ENCODE results near the gene SPAG8. TPM values are rescaled to one million over a fixed set of nuclear protein-coding genes. Genes with fewer than 3 reads are reported as not detected.

Gene SPAG8
- total and polyA plus RNA-seq, 2 experiments from 2014 or later = 0.45 TPM

- Histone ChIP-seq H2AFZ (no peak overlapping the region), H3K4me3 (no peak overlapping the region)
- no peak overlapping the region for H3K4me3 Mint-ChIP-seq
Measured at GRCh38 chr9:35776018-35776417, 36.0 kb downstream of the SPAG8 start.

GRCh38 chr9:35774907-35775635 is 37.0 kb downstream of the SPAG8 start:
- 0 out of 2 replicates have a peak, but pooled peaks cover 4% of the 10 kb centered on the region for H3F3A ChIP-seq (replicated peaks; ENCODE audit: low read depth)
- H3K4me1 ChIP-seq (ENCODE audit: insufficient read depth) = peaks cover 16% of the 10 kb centered on the region
- H3K4me3 Mint-ChIP-seq = no peak overlapping the region
- peaks cover 16% of the 10 kb centered on the region for H3K4me1 Mint-ChIP-seq
- peak overlapping the region; percentile 14; the same call in 1 of the 2 replicates for H3K4me2 ChIP-seq
- H3K79me2 ChIP-seq (replicated peaks; ENCODE audit: insufficient read depth) = no peaks in the 10 kb centered on the region
- no peaks in the 10 kb centered on the region for H3K9me3 Mint-ChIP-seq
- peak; percentile 50 for DNase-seq (ENCODE audit: low spot score)
- peak overlapping the region; percentile 82; the same call in 1 of the 2 replicates for H3K27ac ChIP-seq (ENCODE audit: low read depth)
- peak; percentile 76 for ATAC-seq
- H2AFZ ChIP-seq = peak overlapping the region; percentile 35; the same call in 1 of the 2 replicates
- no peak overlapping the region for H3K4me3 ChIP-seq
- H3K36me3 Mint-ChIP-seq (ENCODE audit: low read depth) = no peaks in the 10 kb centered on the region
- H4K20me1 ChIP-seq (replicated peaks; ENCODE audit: insufficient read depth) = peaks cover 3% of the 10 kb centered on the region; the same call in 1 of the 2 replicates
- no peaks in the 10 kb centered on the region for H3K9me2 ChIP-seq (ENCODE audit: insufficient read depth)
- H3K36me3 ChIP-seq (ENCODE audit: insufficient read depth) = no peaks in the 10 kb centered on the region
- TF ChIP-seq NANOG (IDR thresholded peaks at IDR 0.05; ENCODE audit: borderline replicate concordance) (no peak), POLR2AphosphoS5 (IDR thresholded peaks at IDR 0.05; ENCODE audit: low read depth) (no peak), ZNF462 (CRISPR knock-in tag; IDR thresholded peaks at IDR 0.05) (no peak), ZNF114 (CRISPR knock-in tag; IDR thresholded peaks at IDR 0.05) (no peak), JUNB (IDR thresholded peaks at IDR 0.05; ENCODE audit: unreplicated experiment) (no peak)
- H3K27me3 ChIP-seq (ENCODE audit: insufficient read depth) = no peaks in the 10 kb centered on the region
- H3K27me3 Mint-ChIP-seq (ENCODE audit: insufficient read depth, low read depth, poor library complexity) = no peaks in the 10 kb centered on the region
- H3K27ac Mint-ChIP-seq = peak overlapping the region; percentile 88

More at GRCh38 chr9:35776018-35776417, 36.0 kb downstream of the SPAG8 start:
- no peak overlapping the region for H3K4me2 ChIP-seq
- peaks cover 16% of the 10 kb centered on the region for H3K4me1 Mint-ChIP-seq
- peaks cover 16% of the 10 kb centered on the region for H3K4me1 ChIP-seq (ENCODE audit: insufficient read depth)
- no peaks in the 10 kb centered on the region for H3K27me3 ChIP-seq (ENCODE audit: insufficient read depth)
- H3K36me3 ChIP-seq (ENCODE audit: insufficient read depth) = no peaks in the 10 kb centered on the region
- H3K27me3 Mint-ChIP-seq (ENCODE audit: insufficient read depth, low read depth, poor library complexity) = no peaks in the 10 kb centered on the region
- peak; percentile 32; the same call in 2 of the 3 replicates for ATAC-seq
- H3F3A ChIP-seq (replicated peaks; ENCODE audit: low read depth) = 0 out of 2 replicates have a peak, but pooled peaks cover 4% of the 10 kb centered on the region
- peaks cover 3% of the 10 kb centered on the region; the same call in 2 of the 3 replicates for H3K36me3 Mint-ChIP-seq (ENCODE audit: low read depth)
- no peak for DNase-seq (ENCODE audit: low spot score)
- H4K20me1 ChIP-seq (replicated peaks; ENCODE audit: insufficient read depth) = 0 out of 2 replicates have a peak, but pooled peaks cover 4% of the 10 kb centered on the region
- no peaks in the 10 kb centered on the region for H3K9me2 ChIP-seq (ENCODE audit: insufficient read depth)
- no peak overlapping the region for H3K27ac ChIP-seq (ENCODE audit: low read depth)
- H3K79me2 ChIP-seq (replicated peaks; ENCODE audit: insufficient read depth) = no peaks in the 10 kb centered on the region
- TF ChIP-seq ZNF114 (CRISPR knock-in tag; IDR thresholded peaks at IDR 0.05) (no peak), EZH2 (IDR thresholded peaks at IDR 0.05; ENCODE audit: low read depth, unreplicated experiment) (no peak), ZNF331 (CRISPR knock-in tag; IDR thresholded peaks at IDR 0.05; ENCODE audit: low read depth) (no peak), EZH2phosphoT487 (IDR thresholded peaks at IDR 0.05; ENCODE audit: unreplicated experiment) (no peak)
- no peaks in the 10 kb centered on the region for H3K9me3 Mint-ChIP-seq
- H3K27ac Mint-ChIP-seq = peak overlapping the region; percentile 74; the same call in 1 of the 2 replicates

Measured in GM23338 (cell line).